ENCODE results near the gene ISG15. TPM values are rescaled to one million over a fixed set of nuclear protein-coding genes. Genes with fewer than 3 reads are reported as not detected.
"Not testable (repeated sequence)": the region's sequence is repeated elsewhere in the genome, so short reads cannot be mapped to it uniquely, and the experiment has no call there.

Gene ISG15
- total RNA-seq, 1 donor from 2014 or later: 518 TPM

DNA sequence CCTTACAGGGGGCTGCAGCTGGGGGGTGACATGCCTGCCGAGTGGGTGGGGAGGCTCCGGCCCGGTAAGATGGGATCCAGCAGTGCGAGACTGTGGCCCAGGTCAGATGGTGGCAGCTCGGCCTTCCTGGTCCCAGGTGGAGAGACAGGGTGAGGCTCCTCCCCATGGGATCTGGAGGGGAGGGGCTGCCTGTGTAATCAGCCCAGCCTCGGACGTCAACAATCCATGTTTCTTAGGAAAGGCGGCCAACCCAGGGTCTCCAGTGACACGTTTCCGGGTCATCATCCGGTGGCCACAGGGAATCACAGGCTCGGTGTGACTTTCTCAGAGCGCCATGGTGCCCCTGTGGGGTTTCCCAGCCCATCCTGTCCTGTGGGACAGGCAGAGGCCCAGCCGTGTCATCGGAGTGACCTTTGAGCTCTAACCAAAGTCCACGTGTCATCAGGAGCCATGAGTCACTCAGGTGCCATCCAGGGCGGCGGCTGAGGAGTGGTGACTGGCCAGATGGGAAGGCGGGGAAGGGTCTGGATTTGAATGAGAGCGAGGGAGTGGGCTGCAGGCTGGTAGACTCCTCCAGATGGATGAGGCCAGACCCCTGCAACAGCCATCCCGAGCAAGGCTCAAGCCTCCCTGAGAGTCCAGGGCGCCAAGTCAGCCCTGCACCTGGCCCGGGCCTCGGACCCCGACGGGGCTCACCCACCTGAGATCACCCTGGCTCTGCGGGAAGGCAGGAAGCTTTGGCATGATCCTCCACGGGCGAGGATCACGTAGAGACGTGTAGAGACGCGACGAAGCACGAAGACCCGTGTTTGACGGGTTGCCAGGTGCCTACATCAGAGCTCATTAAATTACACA lies 6.8 kb upstream of the ISG15 start:
- no peak for DNase-seq (ENCODE audit: extremely low read depth, low read depth, low spot score)

- DNase-seq (ENCODE audit: extremely low read depth, low read depth, low spot score): not testable (repeated sequence)
Observed at GRCh38 chr1:1010131-1010530, 3.2 kb upstream of the ISG15 start.

GRCh38 chr1:1011396-1011949 lies 1.8 kb upstream of the ISG15 start:
- DNase-seq (ENCODE audit: extremely low read depth, low read depth, low spot score): no peak

GRCh38 chr1:1012736-1013104 lies 577 bp upstream of the ISG15 start:
- not testable (repeated sequence) for DNase-seq (ENCODE audit: extremely low read depth, low read depth, low spot score)

DNA sequence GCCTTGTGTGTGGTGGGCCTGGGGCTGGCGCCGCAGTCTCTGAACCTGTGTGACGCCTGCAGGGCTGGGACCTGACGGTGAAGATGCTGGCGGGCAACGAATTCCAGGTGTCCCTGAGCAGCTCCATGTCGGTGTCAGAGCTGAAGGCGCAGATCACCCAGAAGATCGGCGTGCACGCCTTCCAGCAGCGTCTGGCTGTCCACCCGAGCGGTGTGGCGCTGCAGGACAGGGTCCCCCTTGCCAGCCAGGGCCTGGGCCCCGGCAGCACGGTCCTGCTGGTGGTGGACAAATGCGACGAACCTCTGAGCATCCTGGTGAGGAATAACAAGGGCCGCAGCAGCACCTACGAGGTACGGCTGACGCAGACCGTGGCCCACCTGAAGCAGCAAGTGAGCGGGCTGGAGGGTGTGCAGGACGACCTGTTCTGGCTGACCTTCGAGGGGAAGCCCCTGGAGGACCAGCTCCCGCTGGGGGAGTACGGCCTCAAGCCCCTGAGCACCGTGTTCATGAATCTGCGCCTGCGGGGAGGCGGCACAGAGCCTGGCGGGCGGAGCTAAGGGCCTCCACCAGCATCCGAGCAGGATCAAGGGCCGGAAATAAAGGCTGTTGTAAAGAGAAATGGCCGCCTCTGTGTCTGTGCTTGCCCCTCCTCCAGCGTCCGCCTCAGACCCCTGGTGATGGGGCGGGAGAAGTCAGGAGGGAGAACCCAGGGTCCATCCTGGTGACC lies 788 bp downstream of the ISG15 start:
- DNase-seq (ENCODE audit: extremely low read depth, low read depth, low spot score): no peak

DNA sequence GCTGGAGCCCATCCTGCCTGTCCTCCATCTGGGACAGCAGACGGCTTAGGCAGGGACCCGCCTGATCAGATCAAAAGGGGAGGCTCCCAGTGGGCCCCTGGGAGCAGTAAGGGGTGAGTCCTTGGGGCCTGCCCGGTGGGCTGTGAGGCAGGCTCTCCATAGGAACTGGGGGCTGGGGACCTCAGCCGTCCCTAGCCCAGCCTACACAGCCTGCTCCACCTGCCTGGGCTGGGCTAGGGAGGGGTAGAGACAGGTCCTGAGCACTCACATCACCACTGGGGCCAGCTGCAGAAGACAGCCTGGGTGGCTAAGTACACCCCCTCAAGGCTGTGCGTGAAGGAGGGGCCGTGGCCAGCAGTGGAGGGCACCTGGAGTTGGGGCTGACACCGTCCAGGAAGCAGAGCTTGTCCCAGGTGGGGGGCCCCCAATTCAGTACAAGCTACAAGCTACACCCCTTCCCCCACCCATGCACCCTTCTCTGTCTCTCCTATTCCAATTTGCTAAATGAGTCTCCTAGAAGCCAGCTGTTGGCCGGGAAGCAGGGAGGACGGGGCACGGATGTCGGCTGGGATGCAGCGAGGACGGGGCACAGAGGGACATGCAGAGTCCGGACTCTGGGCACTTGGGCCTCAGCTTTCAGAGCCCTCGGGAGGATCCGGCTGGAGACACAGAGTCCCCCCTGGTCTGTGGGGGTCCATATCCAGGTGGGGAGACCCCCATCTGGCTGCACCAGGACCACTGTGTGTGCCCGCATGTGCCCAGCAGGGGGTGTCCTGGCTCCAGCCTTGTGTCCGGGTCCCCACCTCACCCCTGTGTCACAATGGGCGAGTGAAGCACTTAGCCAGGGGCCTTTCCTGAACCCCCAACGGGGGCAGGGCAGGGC lies 1.7 kb downstream of the ISG15 start:
- DNase-seq (ENCODE audit: extremely low read depth, low read depth, low spot score): no peak

DNA sequence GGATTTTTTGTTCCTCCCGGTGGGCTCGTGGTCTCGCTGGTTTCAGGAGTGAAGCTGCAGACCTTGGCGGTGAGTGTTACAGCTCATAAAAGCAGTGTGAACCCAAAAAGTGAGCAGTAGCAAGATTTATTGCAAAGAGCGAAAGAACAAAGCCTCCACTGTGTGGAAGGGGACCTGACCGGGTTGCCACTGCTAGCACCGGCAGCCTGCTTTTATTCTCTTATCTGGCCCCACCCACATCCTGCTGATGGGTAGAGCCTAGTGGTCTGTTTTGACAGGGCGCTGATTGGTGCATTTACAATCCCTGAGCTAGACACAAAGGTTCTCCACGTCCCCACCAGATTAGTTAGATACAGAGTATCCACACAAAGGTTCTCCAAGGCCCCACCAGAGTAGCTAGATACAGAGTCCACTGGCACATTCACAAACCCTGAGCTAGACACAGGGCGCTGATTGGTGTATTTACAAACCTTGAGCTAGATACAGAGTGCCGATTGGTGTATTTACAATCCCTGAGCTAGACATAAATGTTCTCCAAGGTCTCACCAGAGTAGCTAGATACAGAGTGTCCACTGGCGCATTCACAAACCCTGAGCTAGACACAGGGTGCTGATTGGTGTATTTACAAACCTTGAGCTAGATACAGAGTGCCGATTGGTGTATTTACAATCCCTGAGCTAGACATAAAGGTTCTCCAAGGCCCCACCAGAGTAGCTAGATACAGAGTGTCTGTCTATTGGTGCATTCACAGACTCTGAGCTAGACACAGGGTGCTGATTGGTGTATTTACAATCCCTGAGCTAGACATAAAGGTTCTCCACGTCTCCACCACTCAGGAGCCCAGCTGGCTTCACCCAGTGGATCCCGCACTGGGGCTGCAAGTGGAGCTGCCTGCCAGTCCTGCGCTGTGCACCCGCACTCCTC lies 4.4 kb downstream of the ISG15 start:
- DNase-seq (ENCODE audit: extremely low read depth, low read depth, low spot score): not testable (repeated sequence)

DNA sequence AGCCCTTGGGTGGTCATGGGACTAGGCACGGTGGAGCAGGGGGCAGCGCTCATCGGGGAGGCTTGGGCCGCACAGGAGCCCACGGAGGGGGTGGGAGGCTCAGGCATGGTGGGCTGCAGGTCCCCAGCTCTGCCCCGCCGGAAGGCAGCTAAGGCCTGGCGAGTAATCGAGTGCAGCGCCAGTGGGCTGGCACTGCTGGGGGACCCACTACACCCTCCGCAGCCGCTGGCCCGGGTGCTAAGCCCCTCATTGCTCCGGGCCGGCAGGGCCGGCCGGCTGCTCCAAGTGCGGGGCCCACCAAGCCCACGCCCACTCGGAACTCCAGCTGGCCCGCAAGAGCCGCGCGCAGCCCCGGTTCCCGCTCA lies 5.0 kb downstream of the ISG15 start:
- DNase-seq (ENCODE audit: extremely low read depth, low read depth, low spot score): not testable (repeated sequence)

- no peak for DNase-seq (ENCODE audit: extremely low read depth, low read depth, low spot score)
Observed at GRCh38 chr1:1019122-1019999, 6.1 kb downstream of the ISG15 start.

DNA sequence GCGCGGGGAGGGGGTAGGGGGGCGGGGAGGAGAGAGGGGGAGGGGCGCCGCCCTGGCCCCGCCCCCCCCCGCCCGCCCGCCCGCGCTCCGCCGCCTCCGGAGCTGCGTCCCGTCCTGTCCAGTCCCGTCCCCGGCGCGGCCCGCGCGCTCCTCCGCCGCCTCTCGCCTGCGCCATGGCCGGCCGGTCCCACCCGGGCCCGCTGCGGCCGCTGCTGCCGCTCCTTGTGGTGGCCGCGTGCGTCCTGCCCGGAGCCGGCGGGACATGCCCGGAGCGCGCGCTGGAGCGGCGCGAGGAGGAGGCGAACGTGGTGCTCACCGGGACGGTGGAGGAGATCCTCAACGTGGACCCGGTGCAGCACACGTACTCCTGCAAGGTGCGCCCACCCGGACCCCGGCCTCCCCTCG lies 6.7 kb downstream of the ISG15 start, which contains the start of gene AGRN:
Gene AGRN, plus strand, starts transcription at position 121 of the 405 bp plus-strand sequence. Its CDS starts 53 bp downstream, at position 174.
- DNase-seq (ENCODE audit: extremely low read depth, low read depth, low spot score): no peak

- DNase-seq (ENCODE audit: extremely low read depth, low read depth, low spot score): no peak
Observed at GRCh38 chr1:1020415-1021009, 7.2 kb downstream of the ISG15 start.

GRCh38 chr1:1021010-1021919 lies 8.0 kb downstream of the ISG15 start:
- DNase-seq (ENCODE audit: extremely low read depth, low read depth, low spot score): no peak

DNA sequence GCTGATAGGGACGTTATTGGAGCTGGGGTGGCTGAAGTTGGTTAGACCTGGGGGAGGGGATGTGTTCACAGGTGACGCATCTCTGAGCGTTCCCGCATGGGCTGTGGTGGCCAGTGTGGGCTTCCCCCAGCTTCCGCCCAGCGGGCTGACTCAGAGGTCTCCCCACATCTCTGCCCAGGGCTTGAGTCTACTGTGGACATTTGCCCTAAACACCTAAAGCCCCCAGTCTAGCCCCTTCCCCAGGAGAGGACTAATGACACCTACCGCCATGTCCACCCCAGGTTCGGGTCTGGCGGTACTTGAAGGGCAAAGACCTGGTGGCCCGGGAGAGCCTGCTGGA lies 8.6 kb downstream of the ISG15 start:
- DNase-seq (ENCODE audit: extremely low read depth, low read depth, low spot score): no peak

GRCh38 chr1:1022302-1023009 lies 9.2 kb downstream of the ISG15 start:
- DNase-seq (ENCODE audit: extremely low read depth, low read depth, low spot score): no peak

DNA sequence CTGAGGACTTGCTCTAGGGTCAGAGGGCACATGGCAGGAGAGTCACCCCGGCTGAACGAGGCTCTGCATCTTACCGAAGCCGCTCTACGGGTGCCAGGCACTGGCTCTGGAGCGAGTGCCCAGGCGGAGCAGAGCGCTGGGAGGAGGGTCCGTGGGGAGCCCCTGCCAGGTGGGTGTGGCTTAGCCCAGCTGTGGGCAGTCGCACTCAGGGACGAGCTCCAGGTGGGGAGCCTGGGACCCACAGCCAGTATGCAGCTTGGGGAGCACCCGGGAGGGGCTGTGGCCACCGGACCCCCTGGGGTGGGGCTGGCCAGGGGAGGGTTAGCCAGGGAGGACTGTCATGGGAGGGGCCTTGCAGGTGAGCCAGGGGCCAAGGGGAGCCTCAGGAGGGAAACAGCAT lies 10.4 kb downstream of the ISG15 start:
- no peak for DNase-seq (ENCODE audit: extremely low read depth, low read depth, low spot score)

DNA sequence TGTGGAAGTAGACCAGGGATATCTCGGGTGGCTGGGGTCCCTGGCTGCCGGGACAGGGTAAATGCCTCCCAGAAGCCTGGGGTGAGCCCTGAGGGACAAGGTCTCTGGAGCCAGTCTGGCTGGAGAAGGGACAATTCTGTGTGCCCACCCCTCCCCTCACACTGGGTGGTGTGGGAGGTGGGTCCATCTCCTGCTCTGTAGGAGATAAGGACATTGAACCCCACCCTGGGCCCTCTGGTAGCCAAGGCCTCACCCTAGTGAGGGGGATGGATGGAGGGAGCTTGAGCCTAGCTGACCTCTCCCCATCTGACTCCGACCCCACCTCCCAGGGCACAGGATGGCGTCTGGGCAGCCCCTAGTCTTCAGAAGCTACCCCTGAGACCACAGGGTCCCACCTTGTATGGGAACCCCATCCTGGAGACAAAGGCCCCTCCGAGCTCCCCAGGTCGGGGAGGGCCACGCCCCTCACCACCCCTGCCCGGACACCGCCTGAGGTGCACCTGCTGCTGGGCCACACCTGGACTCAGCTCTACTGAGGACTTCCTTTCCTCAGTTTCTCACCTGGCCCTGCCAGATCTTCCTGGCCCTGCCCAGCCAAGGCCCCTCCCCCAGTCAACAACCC lies 11.0 kb downstream of the ISG15 start:
- DNase-seq (ENCODE audit: extremely low read depth, low read depth, low spot score): no peak
